ENCODE data around the gene BBX.

BBX gene

DNA sequence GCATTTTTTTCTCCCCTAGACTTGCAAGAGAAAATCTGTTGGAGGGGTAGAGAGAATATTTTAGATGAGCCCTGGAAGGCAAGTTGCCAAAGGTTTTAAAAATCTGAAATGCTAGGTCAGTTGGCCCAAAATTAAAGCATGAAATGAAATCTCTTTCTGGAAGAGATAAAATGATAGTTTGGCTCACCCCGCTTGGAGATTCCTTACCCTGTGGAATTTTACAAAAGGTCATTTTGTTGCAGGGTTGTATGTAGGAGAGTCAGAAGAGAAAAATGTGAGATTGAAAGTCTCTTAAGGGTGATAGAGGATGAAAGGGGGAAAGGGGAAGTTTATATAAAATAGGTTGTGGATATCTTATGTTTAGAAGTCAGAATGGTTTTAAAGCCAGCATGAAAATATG is 290.3 kb downstream of the BBX start:
- Histone ChIP-seq H3K27me3 (ENCODE audit: insufficient read depth, low read length, poor library complexity) (no peaks in the 10 kb centered on the region), H3K79me2 (ENCODE audit: insufficient read depth, low read length) (no peaks in the 10 kb centered on the region), H3K4me2 (ENCODE audit: insufficient read depth, low read length) (no peak overlapping the region), H3K27ac (ENCODE audit: low read length) (no peak overlapping the region), H3K4me1 (ENCODE audit: insufficient read depth, low read length) (no peaks in the 10 kb centered on the region), H2AFZ (ENCODE audit: low read depth, low read length) (no peak overlapping the region), H3K9ac (ENCODE audit: low read depth, low read length) (no peak overlapping the region), H4K20me1 (ENCODE audit: insufficient read depth, low read length) (no peaks in the 10 kb centered on the region), H3K9me3 (ENCODE audit: insufficient read depth, low read length, severe bottlenecking) (no peaks in the 10 kb centered on the region), H3K4me3 (ENCODE audit: low read depth in 1 of 2, low read length in 2 of 2) (no peak overlapping the region), H3K36me3 (ENCODE audit: insufficient read depth, low read length) (peaks cover 14% of the 10 kb centered on the region; the same call in 1 of the 2 replicates)
- TF ChIP-seq EZH2 (IDR thresholded peaks at IDR 0.05; ENCODE audit: borderline replicate concordance, low read depth, low read length, severe bottlenecking): no peak
- TF ChIP-seq, protein P1, sequence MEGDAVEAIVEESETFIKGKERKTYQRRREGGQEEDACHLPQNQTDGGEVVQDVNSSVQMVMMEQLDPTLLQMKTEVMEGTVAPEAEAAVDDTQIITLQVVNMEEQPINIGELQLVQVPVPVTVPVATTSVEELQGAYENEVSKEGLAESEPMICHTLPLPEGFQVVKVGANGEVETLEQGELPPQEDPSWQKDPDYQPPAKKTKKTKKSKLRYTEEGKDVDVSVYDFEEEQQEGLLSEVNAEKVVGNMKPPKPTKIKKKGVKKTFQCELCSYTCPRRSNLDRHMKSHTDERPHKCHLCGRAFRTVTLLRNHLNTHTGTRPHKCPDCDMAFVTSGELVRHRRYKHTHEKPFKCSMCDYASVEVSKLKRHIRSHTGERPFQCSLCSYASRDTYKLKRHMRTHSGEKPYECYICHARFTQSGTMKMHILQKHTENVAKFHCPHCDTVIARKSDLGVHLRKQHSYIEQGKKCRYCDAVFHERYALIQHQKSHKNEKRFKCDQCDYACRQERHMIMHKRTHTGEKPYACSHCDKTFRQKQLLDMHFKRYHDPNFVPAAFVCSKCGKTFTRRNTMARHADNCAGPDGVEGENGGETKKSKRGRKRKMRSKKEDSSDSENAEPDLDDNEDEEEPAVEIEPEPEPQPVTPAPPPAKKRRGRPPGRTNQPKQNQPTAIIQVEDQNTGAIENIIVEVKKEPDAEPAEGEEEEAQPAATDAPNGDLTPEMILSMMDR (IDR thresholded peaks at IDR 0.05; ENCODE audit: borderline replicate concordance, extremely low read depth, low read length, poor library complexity, severe bottlenecking): no peak
- DNase-seq (no peak), ATAC-seq (ENCODE audit: insufficient read depth, low read depth) (no peak)

DNA sequence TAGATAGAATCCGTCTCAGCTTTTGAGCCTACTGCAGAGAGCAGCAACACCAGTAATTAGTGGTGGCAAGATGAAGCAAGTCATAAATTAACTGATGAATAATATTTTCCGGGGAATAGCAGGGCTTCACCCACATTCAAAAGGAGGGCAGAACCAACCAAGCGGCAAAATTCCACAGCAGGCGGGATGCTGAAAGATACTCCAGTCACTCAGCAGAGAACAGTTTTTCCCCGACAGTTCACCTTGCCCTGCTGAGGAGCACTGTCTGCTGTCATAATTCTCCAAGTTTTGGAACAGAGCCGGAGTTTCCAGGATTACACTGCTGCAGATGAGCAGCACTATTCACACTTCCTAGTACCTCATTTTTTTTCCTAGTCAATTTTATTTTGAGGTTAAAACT is 293.3 kb downstream of the BBX start:
- ATAC-seq (ENCODE audit: insufficient read depth, low read depth): no peak
- no peak overlapping the region for H2AFZ ChIP-seq (ENCODE audit: low read depth, low read length)
- no peak overlapping the region for H3K4me3 ChIP-seq (ENCODE audit: low read depth in 1 of 2, low read length in 2 of 2)

DNA sequence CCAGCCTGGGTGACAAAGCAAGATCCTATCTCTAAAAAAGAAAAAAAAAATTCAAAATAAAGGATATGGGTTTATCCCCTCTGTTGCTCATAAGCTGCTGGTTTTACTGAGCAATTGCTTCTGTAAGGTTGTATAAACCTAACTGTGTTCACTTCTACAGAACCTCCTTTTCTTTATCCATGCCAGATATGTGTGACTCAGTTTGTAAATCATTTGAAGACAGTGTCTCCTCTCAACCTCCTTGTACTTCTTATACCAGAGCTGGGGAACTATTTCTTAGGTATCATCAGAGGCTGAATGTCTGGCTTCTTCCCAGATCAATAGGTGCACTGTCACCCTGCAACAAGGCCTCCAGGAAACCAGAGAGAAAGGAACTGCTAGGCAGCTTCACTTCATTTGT is 294.3 kb downstream of the BBX start:
- Histone ChIP-seq H3K79me2 (ENCODE audit: insufficient read depth, low read length) (no peaks in the 10 kb centered on the region), H3K9me3 (ENCODE audit: insufficient read depth, low read length, severe bottlenecking) (no peaks in the 10 kb centered on the region), H4K20me1 (ENCODE audit: insufficient read depth, low read length) (no peaks in the 10 kb centered on the region), H3K9ac (ENCODE audit: low read depth, low read length) (no peak overlapping the region), H3K27ac (ENCODE audit: low read length) (no peak overlapping the region), H3K4me1 (ENCODE audit: insufficient read depth, low read length) (no peaks in the 10 kb centered on the region), H3K4me2 (ENCODE audit: insufficient read depth, low read length) (no peak overlapping the region), H3K27me3 (ENCODE audit: insufficient read depth, low read length, poor library complexity) (no peaks in the 10 kb centered on the region), H3K36me3 (ENCODE audit: insufficient read depth, low read length) (no peaks in the 10 kb centered on the region), H2AFZ (ENCODE audit: low read depth, low read length) (no peak overlapping the region), H3K4me3 (ENCODE audit: low read depth in 1 of 2, low read length in 2 of 2) (no peak overlapping the region)
- TF ChIP-seq EZH2 (IDR thresholded peaks at IDR 0.05; ENCODE audit: borderline replicate concordance, low read depth, low read length, severe bottlenecking): no peak
- TF ChIP-seq, protein P1 (IDR thresholded peaks at IDR 0.05; ENCODE audit: borderline replicate concordance, extremely low read depth, low read length, poor library complexity, severe bottlenecking): no peak
- ATAC-seq (ENCODE audit: insufficient read depth, low read depth): no peak
- no peak for DNase-seq

More for the DNA sequence above, 293.3 kb downstream of the BBX start:
- no peak overlapping the region for H3K4me2 ChIP-seq (ENCODE audit: insufficient read depth, low read length)
- H3K9me3 ChIP-seq (ENCODE audit: insufficient read depth, low read length, severe bottlenecking): no peaks in the 10 kb centered on the region
- no peaks in the 10 kb centered on the region for H3K79me2 ChIP-seq (ENCODE audit: insufficient read depth, low read length)
- H3K36me3 ChIP-seq (ENCODE audit: insufficient read depth, low read length): no peaks in the 10 kb centered on the region
- no peak overlapping the region for H3K27ac ChIP-seq (ENCODE audit: low read length)
- no peaks in the 10 kb centered on the region for H3K4me1 ChIP-seq (ENCODE audit: insufficient read depth, low read length)
- TF ChIP-seq, protein P1 (IDR thresholded peaks at IDR 0.05; ENCODE audit: borderline replicate concordance, extremely low read depth, low read length, poor library complexity, severe bottlenecking): no peak
- no peak for TF ChIP-seq EZH2 (IDR thresholded peaks at IDR 0.05; ENCODE audit: borderline replicate concordance, low read depth, low read length, severe bottlenecking)
- DNase-seq: no peak
- no peaks in the 10 kb centered on the region for H3K27me3 ChIP-seq (ENCODE audit: insufficient read depth, low read length, poor library complexity)
- H4K20me1 ChIP-seq (ENCODE audit: insufficient read depth, low read length): no peaks in the 10 kb centered on the region
- no peak overlapping the region for H3K9ac ChIP-seq (ENCODE audit: low read depth, low read length)

DNA sequence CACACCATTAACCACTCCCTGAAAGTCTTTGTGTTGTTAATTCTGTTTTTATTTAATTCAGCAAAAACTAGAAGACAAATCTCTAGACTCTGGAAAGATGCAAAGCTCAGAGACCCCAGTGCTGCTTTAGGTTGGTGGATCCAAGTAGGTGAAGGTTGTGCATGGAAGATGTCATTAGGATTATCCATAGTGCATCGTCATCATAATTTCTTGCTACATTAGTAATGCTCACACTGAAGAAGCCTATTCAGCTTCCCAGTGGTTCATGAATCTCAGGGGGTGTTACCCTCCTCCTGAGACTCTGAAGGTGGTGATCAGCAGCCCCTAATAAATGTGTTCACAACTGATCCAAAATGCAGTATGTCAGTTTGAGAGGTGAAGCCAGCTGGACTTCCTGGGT is 295.3 kb downstream of the BBX start:
- no peak for ATAC-seq (ENCODE audit: insufficient read depth, low read depth)
- DNase-seq: no peak
- TF ChIP-seq, protein P1 (IDR thresholded peaks at IDR 0.05; ENCODE audit: borderline replicate concordance, extremely low read depth, low read length, poor library complexity, severe bottlenecking): no peak
- TF ChIP-seq EZH2 (IDR thresholded peaks at IDR 0.05; ENCODE audit: borderline replicate concordance, low read depth, low read length, severe bottlenecking): no peak
- Histone ChIP-seq H3K79me2 (ENCODE audit: insufficient read depth, low read length) (no peaks in the 10 kb centered on the region), H3K27ac (ENCODE audit: low read length) (no peak overlapping the region), H3K4me1 (ENCODE audit: insufficient read depth, low read length) (no peaks in the 10 kb centered on the region), H4K20me1 (ENCODE audit: insufficient read depth, low read length) (no peaks in the 10 kb centered on the region), H3K4me3 (ENCODE audit: low read depth in 1 of 2, low read length in 2 of 2) (no peak overlapping the region), H2AFZ (ENCODE audit: low read depth, low read length) (no peak overlapping the region), H3K36me3 (ENCODE audit: insufficient read depth, low read length) (no peaks in the 10 kb centered on the region), H3K4me2 (ENCODE audit: insufficient read depth, low read length) (no peak overlapping the region), H3K27me3 (ENCODE audit: insufficient read depth, low read length, poor library complexity) (no peaks in the 10 kb centered on the region), H3K9me3 (ENCODE audit: insufficient read depth, low read length, severe bottlenecking) (no peaks in the 10 kb centered on the region), H3K9ac (ENCODE audit: low read depth, low read length) (no peak overlapping the region)

Measured in DND-41 (cell line).